Motor neuron (in vitro differentiated cells): ENCODE measurements around the gene ISOC2. TPM values are rescaled to one million over a fixed set of nuclear protein-coding genes. Genes with fewer than 3 reads are reported as not detected.

Experiments
- ATAC-seq, 8 experiments: fragments of 200-7000 bp; cut with Tn5 transposase; replicated peaks in 6 of 8; 2 replicates each; pipeline ENCODE4 v1.8.0; 2021; ENCODE audit warnings: mild to moderate bottlenecking in 8 of 8, moderate library complexity in 8 of 8
- H3K27ac ChIP-seq, 2 donors: fragments of 250-450 bp; sonication (Bioruptor Pico); 2 replicates each; pipeline ENCODE4 v1.9.0; 2021; ENCODE audit warnings: antibody characterized with exemption in 2 of 2, mild to moderate bottlenecking in 2 of 2, moderate library complexity in 1 of 2
- H3K4me1 ChIP-seq, 2 donors: fragments of 250-450 bp; sonication (Bioruptor Pico); replicated peaks in 1 of 2; 2 replicates each; pipeline ENCODE4 v1.6.1; 2021; ENCODE audit warnings: antibody characterized with exemption in 2 of 2, mild to moderate bottlenecking in 2 of 2, moderate library complexity in 1 of 2
- H3K4me3 ChIP-seq, 5 donors: fragments of 250-450 bp; sonication (Bioruptor Pico); 2 replicates each; pipeline ENCODE4 v1.9.0; 2021; ENCODE audit warnings: antibody characterized with exemption in 5 of 5, mild to moderate bottlenecking in 5 of 5, moderate library complexity in 4 of 5
- WGBS, 10 experiments: fragments of 450-650 bp; shearing (Covaris generic); methylation state at CpG; one replicate each; pipeline ENCODE4 v1.0.0; 2022; 5-methylcytosine and 5-hydroxymethylcytosine counted together
- in situ Hi-C, 9 experiments: fragments of 400-800 bp; cut with MboI; loops; one replicate each; pipeline ENCODE4 v1.15.0; 2021; ENCODE audit warnings: low sequenced_read_pairs in 9 of 9, low pct_unique_long_range_greater_than_20kb in 2 of 9; ENCODE audit not compliant: unreplicated experiment in 9 of 9
- total RNA-seq, 8 experiments: library from RNA; unstranded; fragments of 300-600 nt; gene quantifications; 2 replicates each; pipeline versions ENCODE4 v1.2.3 to v1.2.4, GENCODE V29; 2022

ISOC2 gene
- total RNA-seq, 8 experiments from 2014 or later, result 35.4 to 82.0 (median 59.1) TPM

- peak; percentile 6 to 77 (median 56) for ATAC-seq
- Histone ChIP-seq H3K4me1 (peaks cover 19 to 28% of the 10 kb centered on the region in 2 donors), H3K27ac (no peak overlapping the region), H3K4me3 (no peak overlapping the region)
- WGBS, 10 experiments, result 0 to 35% (median 9%) methylated on average over 1 to 6 of the region's 16 CpGs; no CpG with 5 or more reads in 4 of the 10 experiments
- in situ Hi-C loops, result loop anchor here in 1 of 9 experiments (25.0 kb wide), 1 partner anchor 310 kb away; the partner anchor contains the start of gene TNNT1
Observed at GRCh38 chr19:55447421-55448174, 13.8 kb downstream of the ISOC2 start.

DNA sequence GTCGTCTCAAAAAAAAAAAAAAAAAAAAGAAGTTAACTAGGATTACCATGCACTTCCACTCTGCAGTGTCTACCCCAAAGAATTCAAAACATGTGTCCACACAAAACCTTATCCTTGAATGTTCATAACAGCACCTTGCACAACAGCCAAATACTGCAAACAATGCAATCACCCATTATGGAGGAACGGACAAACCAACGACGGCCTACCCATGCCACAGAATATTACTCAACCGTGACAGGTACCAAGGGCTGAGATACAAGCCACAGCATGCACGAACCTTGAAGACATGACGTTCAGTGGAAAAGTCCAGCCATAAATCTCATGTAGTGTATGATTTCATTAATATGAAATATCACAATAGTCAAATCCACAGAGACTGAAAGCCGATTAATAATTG lies 15.4 kb downstream of the ISOC2 start:
- Histone ChIP-seq H3K27ac (no peak overlapping the region), H3K4me3 (no peak overlapping the region), H3K4me1 (peaks cover 33 to 43% of the 10 kb centered on the region in 2 donors)
- no peak for ATAC-seq
- in situ Hi-C loops, result loop anchor here in 1 of 9 experiments (25.0 kb wide), 1 partner anchor 309 kb away; the partner anchor contains the start of gene TNNT1
- 0 to 100% (median 56%) methylated on average over 1 to 8 of the region's 8 CpGs; no CpG with 5 or more reads in 2 of the 10 experiments for WGBS, 10 experiments

DNA sequence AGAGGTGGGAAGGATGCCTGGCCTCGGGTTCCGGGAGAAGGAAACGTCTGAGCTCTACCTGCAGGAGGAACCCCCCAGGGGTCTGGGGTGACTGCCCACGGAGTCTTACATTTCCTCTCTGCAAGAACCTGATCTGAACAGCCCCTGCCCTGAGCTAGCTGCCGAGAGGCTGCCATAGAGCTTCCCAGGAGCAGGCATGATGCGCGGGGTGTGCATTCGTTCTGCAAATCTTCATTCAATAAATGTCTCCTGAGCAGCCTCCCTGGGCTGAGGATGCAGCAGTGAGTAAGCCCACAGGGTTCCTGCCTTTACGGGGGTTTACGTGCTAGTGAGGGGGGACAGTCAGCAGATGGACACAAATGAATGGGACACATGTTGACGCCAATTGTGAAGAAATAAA lies 16.8 kb downstream of the ISOC2 start:
- Histone ChIP-seq H3K4me3 (no peak overlapping the region), H3K27ac (no peak overlapping the region), H3K4me1 (peaks cover 36 to 46% of the 10 kb centered on the region in 2 donors)
- in situ Hi-C loops, result loop anchor here in 1 of 9 experiments (25.0 kb wide), 1 partner anchor 307 kb away; the partner anchor contains the start of gene TNNT1
- 14 to 75% (median 55%) methylated on average over 1 to 9 of the region's 11 CpGs; no CpG with 5 or more reads in 4 of the 10 experiments for WGBS, 10 experiments
- no peak for ATAC-seq

- Histone ChIP-seq H3K4me3 (no peak overlapping the region), H3K4me1 (peaks cover 33 to 41% of the 10 kb centered on the region in 2 donors), H3K27ac (no peak overlapping the region)
- in situ Hi-C loops, result loop anchor here in 1 of 9 experiments (25.0 kb wide), 1 partner anchor 307 kb away; the partner anchor contains the start of gene TNNT1
- WGBS, 10 experiments, result 10 to 69% (median 42%) methylated on average over 2 to 7 of the region's 18 CpGs; no CpG with 5 or more reads in 4 of the 10 experiments
- no peak for ATAC-seq
Observed at GRCh38 chr19:55443824-55444480, 17.5 kb downstream of the ISOC2 start.

- ATAC-seq, result peak in 5 of 8 experiments; percentile 26 to 65 (median 62)
- H3K4me1 ChIP-seq, result peaks cover 33 to 41% of the 10 kb centered on the region in 2 donors
- peak within 1 kb of the TSS; percentile 7 to 28 (median 14) for H3K4me3 ChIP-seq
- WGBS, 10 experiments, result 0 to 20% (median 2%) methylated on average over 1 to 8 of the region's 43 CpGs; no CpG with 5 or more reads in 3 of the 10 experiments
- in situ Hi-C loops, result loop anchor here in 1 of 9 experiments (25.0 kb wide), 1 partner anchor 306 kb away; the partner anchor contains the start of gene TNNT1
- no peak within 1 kb of the TSS for H3K27ac ChIP-seq
Observed at GRCh38 chr19:55443045-55443823, 18.2 kb downstream of the ISOC2 start, which contains the start of gene SHISA7. SHISA7 (minus strand) TSS chr19:55443300; CDS start chr19:55442863, 437 bp downstream.

GRCh38 chr19:55442372-55442961 lies 19.0 kb downstream of the ISOC2 start:
- H3K4me3 ChIP-seq, result peak overlapping the region in 4 of 5 donors; percentile 3 to 28 (median 21)
- WGBS, 10 experiments, result 1% methylated on average over 12 of the region's 72 CpGs; no CpG with 5 or more reads in 9 of the 10 experiments
- no peak overlapping the region for H3K27ac ChIP-seq
- in situ Hi-C loops, result loop anchor here in 1 of 9 experiments (25.0 kb wide), 1 partner anchor 305 kb away; the partner anchor contains the start of gene TNNT1
- peaks cover 33 to 41% of the 10 kb centered on the region in 2 donors for H3K4me1 ChIP-seq
- ATAC-seq, result peak; percentile 17 to 60 (median 41)

- H3K4me3 ChIP-seq, result peak overlapping the region in 4 of 5 donors; percentile 3 to 28 (median 21)
- H3K27ac ChIP-seq, result no peak overlapping the region
- peaks cover 33 to 41% of the 10 kb centered on the region in 2 donors for H3K4me1 ChIP-seq
- in situ Hi-C loops, result loop anchor here in 1 of 9 experiments (25.0 kb wide), 1 partner anchor 305 kb away; the partner anchor contains the start of gene TNNT1
- 0 to 30% (median 11%) methylated on average over 1 to 7 of the region's 39 CpGs for WGBS, 10 experiments
- ATAC-seq, result peak in 6 of 8 experiments; percentile 6 to 19 (median 14)
Observed at GRCh38 chr19:55441692-55442321, 19.6 kb downstream of the ISOC2 start.

DNA sequence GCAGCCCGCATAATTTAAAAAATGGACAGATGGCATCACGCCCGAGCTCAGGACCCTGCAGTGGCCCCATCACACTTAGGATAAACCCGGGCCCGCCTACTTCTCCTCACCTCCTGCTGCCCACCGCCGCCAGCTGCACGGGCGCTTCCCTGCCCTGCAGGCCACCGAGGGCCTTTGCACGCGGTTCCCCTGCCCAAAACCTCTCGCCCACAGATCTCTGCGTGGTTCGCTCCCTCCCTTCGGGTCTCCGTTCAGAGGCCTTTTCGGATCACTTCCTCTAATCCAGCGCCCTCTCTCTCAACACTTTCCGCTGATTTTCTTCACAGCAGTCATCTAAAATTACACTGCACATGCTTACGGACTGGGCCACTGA lies 20.1 kb downstream of the ISOC2 start:
- Histone ChIP-seq H3K4me3 (no peak overlapping the region), H3K27ac (no peak overlapping the region), H3K4me1 (peaks cover 33 to 41% of the 10 kb centered on the region in 2 donors)
- WGBS, 10 experiments, result 0 to 50% (median 20%) methylated on average over 1 to 13 of the region's 21 CpGs; no CpG with 5 or more reads in 2 of the 10 experiments
- in situ Hi-C loops, result loop anchor here in 1 of 9 experiments (25.0 kb wide), 1 partner anchor 304 kb away; the partner anchor contains the start of gene TNNT1
- ATAC-seq, result no peak

DNA sequence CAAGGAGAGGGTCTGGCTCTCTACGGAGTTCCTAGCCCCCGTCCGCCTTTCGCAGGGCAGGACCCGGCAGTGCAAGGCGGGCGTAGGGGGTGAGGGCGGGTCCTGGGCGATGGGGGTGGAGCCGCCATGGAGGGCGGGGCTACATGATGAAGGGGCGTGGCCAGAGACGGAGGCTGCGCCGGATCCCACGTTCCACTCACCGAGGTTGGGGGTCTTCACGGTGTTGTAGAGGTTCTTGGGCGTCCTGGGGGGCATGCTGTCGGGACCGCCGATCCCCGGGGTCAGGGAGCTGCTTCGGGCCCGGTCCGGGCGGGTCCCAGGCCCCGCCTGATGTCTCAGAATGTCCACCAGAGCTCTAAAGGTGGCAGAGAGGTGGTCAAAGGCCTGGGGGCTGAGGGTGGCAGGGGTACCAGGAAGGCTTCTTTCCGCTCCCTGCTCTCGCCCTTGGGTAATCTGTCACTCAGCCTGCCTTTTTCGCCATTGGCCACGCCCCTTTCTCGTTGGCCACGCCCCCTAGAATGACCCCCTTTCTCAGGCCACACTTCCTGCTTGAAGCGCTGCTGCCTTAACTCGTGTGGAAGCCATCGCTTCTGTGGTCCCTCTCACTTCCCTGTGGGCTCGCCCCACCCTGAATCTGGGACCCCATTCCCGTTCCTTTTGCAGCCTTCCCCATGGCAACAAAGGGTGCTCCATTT lies 20.9 kb downstream of the ISOC2 start:
- ATAC-seq, result peak in 3 of 8 experiments; percentile 4 to 8 (median 5)
- in situ Hi-C loops, result loop anchor here in 1 of 9 experiments (25.0 kb wide), 1 partner anchor 303 kb away; the partner anchor contains the start of gene TNNT1
- Histone ChIP-seq H3K27ac (no peak overlapping the region), H3K4me1 (peaks cover 33 to 41% of the 10 kb centered on the region in 2 donors), H3K4me3 (peak overlapping the region in 4 of 5 donors; percentile 9 to 21 (median 16))
- 0 to 100% (median 5%) methylated on average over 1 to 10 of the region's 39 CpGs; no CpG with 5 or more reads in 5 of the 10 experiments for WGBS, 10 experiments

GRCh38 chr19:55439052-55439451 lies 22.4 kb downstream of the ISOC2 start:
- no peak overlapping the region for H3K4me3 ChIP-seq
- WGBS, 10 experiments, result 0 to 70% (median 42%) methylated on average over 1 to 4 of the region's 5 CpGs; no CpG with 5 or more reads in 5 of the 10 experiments
- peaks cover 23 to 32% of the 10 kb centered on the region in 2 donors for H3K4me1 ChIP-seq
- no peak overlapping the region for H3K27ac ChIP-seq
- no peak for ATAC-seq
- in situ Hi-C loops, result loop anchor here in 1 of 9 experiments (25.0 kb wide), 1 partner anchor 302 kb away; the partner anchor contains the start of gene TNNT1
